ENCODE data around the gene TLR8. TPM values are rescaled to one million over a fixed set of nuclear protein-coding genes. Genes with fewer than 3 reads are reported as not detected.

Gene TLR8
- polyA plus RNA-seq, 1 donor from 2014 or later, result 0.20 TPM

GRCh38 chrX:12887767-12888166 is 18.7 kb upstream of the TLR8 start:
- peaks cover 3% of the 10 kb centered on the region for H3K36me3 Mint-ChIP-seq
- H3K4me3 Mint-ChIP-seq, result no peak overlapping the region
- peaks cover 23 to 37% (median 37%) of the 10 kb centered on the region in 3 donors for H3K4me1 Mint-ChIP-seq
- peaks cover 0 to 7% (median 2%) of the 10 kb centered on the region in 3 donors for H3K9me3 Mint-ChIP-seq
- H3K27ac Mint-ChIP-seq, result peak overlapping the region in 2 of 3 donors; percentile 28 to 54
- peaks cover 12% of the 10 kb centered on the region for H3K27me3 Mint-ChIP-seq

DNA sequence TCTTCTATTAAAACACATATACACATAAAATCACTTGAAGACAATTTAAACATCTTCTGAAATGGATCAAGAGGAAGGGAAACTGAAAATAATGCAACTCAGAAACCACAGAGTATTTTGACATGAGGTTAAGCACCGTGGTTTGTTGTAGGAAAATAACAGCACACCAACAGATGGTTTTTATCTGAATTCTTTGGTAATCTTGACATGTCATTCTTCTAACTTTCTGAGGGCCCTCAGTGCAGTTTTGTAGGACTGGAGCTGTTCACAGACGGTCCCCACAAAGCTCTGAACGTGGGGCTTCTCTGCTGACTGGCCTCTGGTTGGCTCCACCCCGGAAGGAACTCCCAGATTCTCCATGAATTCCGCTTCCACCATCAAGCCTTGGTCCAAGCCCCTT is 16.0 kb upstream of the TLR8 start:
- peaks cover 37 to 50% (median 47%) of the 10 kb centered on the region in 3 donors for H3K4me1 Mint-ChIP-seq
- peaks cover 0 to 3% (median 1%) of the 10 kb centered on the region in 3 donors for H3K9me3 Mint-ChIP-seq
- peak overlapping the region; percentile 65 to 88 (median 84) for H3K27ac Mint-ChIP-seq
- peak overlapping the region; percentile 42 to 91 (median 66) for H3K4me3 Mint-ChIP-seq
- peaks cover 1% of the 10 kb centered on the region for H3K36me3 Mint-ChIP-seq
- peaks cover 12% of the 10 kb centered on the region for H3K27me3 Mint-ChIP-seq

GRCh38 chrX:12891171-12891570 is 15.2 kb upstream of the TLR8 start:
- peak overlapping the region in 3 of 4 donors; percentile 63 to 91 (median 70) for H3K4me3 Mint-ChIP-seq
- H3K27me3 Mint-ChIP-seq, result peaks cover 12% of the 10 kb centered on the region
- peaks cover 0 to 3% (median 0%) of the 10 kb centered on the region in 3 donors for H3K9me3 Mint-ChIP-seq
- peak overlapping the region; percentile 32 to 88 (median 84) for H3K27ac Mint-ChIP-seq
- peaks cover 37 to 50% (median 47%) of the 10 kb centered on the region in 3 donors for H3K4me1 Mint-ChIP-seq
- peaks cover 1% of the 10 kb centered on the region for H3K36me3 Mint-ChIP-seq

- H3K36me3 Mint-ChIP-seq, result peaks cover 5% of the 10 kb centered on the region
- peak overlapping the region in 2 of 3 donors; percentile 18 to 70 for H3K27ac Mint-ChIP-seq
- no peaks in the 10 kb centered on the region for H3K9me3 Mint-ChIP-seq
- H3K27me3 Mint-ChIP-seq, result peaks cover 12% of the 10 kb centered on the region
- peak overlapping the region in 1 of 4 donors; percentile 20 for H3K4me3 Mint-ChIP-seq
- peaks cover 37 to 50% (median 49%) of the 10 kb centered on the region in 3 donors for H3K4me1 Mint-ChIP-seq
Measured at GRCh38 chrX:12891915-12892506, 14.4 kb upstream of the TLR8 start.

GRCh38 chrX:12892716-12893115 is 13.7 kb upstream of the TLR8 start:
- H3K36me3 Mint-ChIP-seq, result peaks cover 4% of the 10 kb centered on the region
- no peaks in the 10 kb centered on the region for H3K9me3 Mint-ChIP-seq
- H3K27me3 Mint-ChIP-seq, result peaks cover 12% of the 10 kb centered on the region
- peaks cover 37 to 50% (median 48%) of the 10 kb centered on the region in 3 donors for H3K4me1 Mint-ChIP-seq
- H3K4me3 Mint-ChIP-seq, result no peak overlapping the region
- peak overlapping the region in 1 of 3 donors; percentile 70 for H3K27ac Mint-ChIP-seq

DNA sequence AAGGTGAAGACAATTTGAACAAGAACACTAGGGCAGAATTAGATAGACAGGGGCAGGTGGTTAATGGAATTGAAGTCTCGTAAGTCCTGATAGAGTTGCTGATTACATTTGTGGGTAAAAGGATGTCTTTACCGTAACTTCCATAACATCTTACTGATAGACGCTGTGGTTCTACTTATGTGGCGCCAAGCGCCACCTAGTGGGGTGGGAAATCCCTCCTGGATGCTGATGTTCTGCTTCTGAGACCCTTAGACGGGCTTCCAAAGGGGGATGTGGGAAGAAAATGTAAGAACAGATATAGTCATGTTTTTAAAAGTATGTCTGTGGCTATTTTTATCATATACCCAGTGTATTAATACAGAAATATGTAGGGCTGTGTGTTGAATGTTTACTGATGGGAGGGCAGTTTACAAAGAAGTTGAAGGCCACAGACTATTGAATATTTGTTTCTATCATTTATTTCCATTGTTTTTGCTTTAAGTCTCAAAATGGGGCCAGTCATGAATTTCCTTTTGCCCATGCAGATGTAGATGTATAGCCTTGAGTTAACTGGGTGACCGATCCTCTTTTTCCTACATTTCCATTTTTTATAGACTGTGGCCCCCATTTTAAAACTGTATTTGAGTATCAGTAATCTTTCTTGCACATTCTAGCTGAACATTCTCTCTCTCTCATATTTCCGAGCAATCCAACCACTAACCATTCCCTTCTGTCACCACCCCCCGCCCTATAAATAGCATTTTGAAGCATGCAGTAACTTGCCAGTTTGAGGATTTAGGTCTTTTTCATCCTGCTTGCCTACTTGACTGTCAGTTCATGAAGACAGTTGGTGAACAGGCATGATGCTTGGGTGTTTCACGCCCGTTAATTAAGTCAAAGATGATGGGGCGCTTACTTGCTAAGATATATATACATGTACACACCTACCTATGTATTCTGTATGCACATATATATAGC is 12.1 kb upstream of the TLR8 start:
- H3K9me3 Mint-ChIP-seq, result peaks cover 0 to 2% (median 0%) of the 10 kb centered on the region in 3 donors
- H3K36me3 Mint-ChIP-seq, result peaks cover 3% of the 10 kb centered on the region
- peaks cover 17% of the 10 kb centered on the region for H3K27me3 Mint-ChIP-seq
- H3K4me3 Mint-ChIP-seq, result peak overlapping the region in 2 of 4 donors; percentile 1 to 67
- H3K27ac Mint-ChIP-seq, result peak overlapping the region in 1 of 3 donors; percentile 7
- H3K4me1 Mint-ChIP-seq, result peaks cover 34 to 42% (median 38%) of the 10 kb centered on the region in 3 donors

- Mint-ChIP-seq H3K4me3 (no peak overlapping the region), H3K36me3 (peaks cover 3% of the 10 kb centered on the region), H3K9me3 (peaks cover 0 to 2% (median 0%) of the 10 kb centered on the region in 3 donors), H3K27me3 (peaks cover 12% of the 10 kb centered on the region), H3K27ac (no peak overlapping the region), H3K4me1 (peaks cover 22 to 27% (median 23%) of the 10 kb centered on the region in 3 donors)
Measured at GRCh38 chrX:12895866-12896265, 10.6 kb upstream of the TLR8 start.

DNA sequence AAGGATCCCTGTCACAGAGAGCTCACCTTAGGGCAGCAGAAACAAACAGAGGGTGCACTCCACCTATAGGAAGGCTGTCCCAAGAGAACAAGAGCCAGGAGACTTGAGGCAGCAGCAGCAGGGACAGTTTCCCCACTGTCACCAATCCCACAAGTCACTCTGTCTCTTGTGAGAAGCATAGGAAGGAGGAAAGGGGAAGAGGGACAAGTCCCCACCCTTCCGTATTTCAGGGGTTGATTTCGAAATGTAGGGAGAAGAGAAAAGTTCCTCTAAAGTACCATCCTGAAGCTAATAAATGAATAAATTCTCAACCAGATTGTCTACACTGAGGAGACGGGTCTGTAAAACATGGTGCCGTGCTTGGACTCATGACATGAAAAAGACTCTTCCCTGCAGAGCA is 9.5 kb upstream of the TLR8 start:
- H3K4me1 Mint-ChIP-seq, result peaks cover 16 to 27% (median 21%) of the 10 kb centered on the region in 3 donors
- H3K27ac Mint-ChIP-seq, result no peak overlapping the region
- H3K4me3 Mint-ChIP-seq, result no peak overlapping the region
- H3K36me3 Mint-ChIP-seq, result peaks cover 3% of the 10 kb centered on the region
- H3K9me3 Mint-ChIP-seq, result peaks cover 0 to 2% (median 0%) of the 10 kb centered on the region in 3 donors
- H3K27me3 Mint-ChIP-seq, result peaks cover 11% of the 10 kb centered on the region

- peaks cover 5% of the 10 kb centered on the region for H3K27me3 Mint-ChIP-seq
- H3K4me1 Mint-ChIP-seq, result peaks cover 11 to 17% (median 12%) of the 10 kb centered on the region in 3 donors
- no peak overlapping the region for H3K27ac Mint-ChIP-seq
- H3K36me3 Mint-ChIP-seq, result peaks cover 3% of the 10 kb centered on the region
- no peak overlapping the region for H3K4me3 Mint-ChIP-seq
- peaks cover 0 to 2% (median 0%) of the 10 kb centered on the region in 3 donors for H3K9me3 Mint-ChIP-seq
Measured at GRCh38 chrX:12898073-12898472, 8.3 kb upstream of the TLR8 start.

DNA sequence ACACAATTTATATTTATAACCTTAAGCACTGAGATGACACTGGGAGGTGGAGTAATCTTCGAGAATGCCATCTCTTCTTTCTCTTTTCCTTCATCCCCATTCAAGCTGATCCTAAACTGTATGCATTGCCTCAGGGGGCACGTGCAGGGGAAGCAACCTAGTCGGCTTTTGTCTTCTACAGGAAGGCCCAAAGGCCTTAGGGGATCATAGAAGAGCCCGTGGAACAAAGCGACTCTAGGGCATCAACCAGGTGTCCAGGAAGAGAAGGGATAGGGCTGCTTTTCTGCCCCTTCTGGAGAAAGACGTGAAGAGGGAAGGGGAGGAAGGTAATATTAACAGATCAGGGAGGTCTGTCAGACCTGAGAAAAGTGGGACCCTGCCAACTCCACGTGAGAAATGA is 6.9 kb upstream of the TLR8 start:
- no peak overlapping the region for H3K4me3 Mint-ChIP-seq
- peaks cover 7% of the 10 kb centered on the region for H3K27me3 Mint-ChIP-seq
- peaks cover 1 to 4% (median 3%) of the 10 kb centered on the region in 3 donors for H3K4me1 Mint-ChIP-seq
- H3K9me3 Mint-ChIP-seq, result peaks cover 0 to 2% (median 0%) of the 10 kb centered on the region in 3 donors
- no peak overlapping the region for H3K27ac Mint-ChIP-seq
- H3K36me3 Mint-ChIP-seq, result peaks cover 3% of the 10 kb centered on the region

GRCh38 chrX:12901486-12901885 is 4.9 kb upstream of the TLR8 start:
- H3K27ac Mint-ChIP-seq, result no peak overlapping the region
- peaks cover 7% of the 10 kb centered on the region for H3K27me3 Mint-ChIP-seq
- H3K4me1 Mint-ChIP-seq, result peaks cover 1 to 4% (median 2%) of the 10 kb centered on the region in 3 donors
- peaks cover 0 to 2% (median 0%) of the 10 kb centered on the region in 3 donors for H3K9me3 Mint-ChIP-seq
- peak overlapping the region in 1 of 4 donors; percentile 4 for H3K4me3 Mint-ChIP-seq
- peaks cover 3% of the 10 kb centered on the region for H3K36me3 Mint-ChIP-seq

DNA sequence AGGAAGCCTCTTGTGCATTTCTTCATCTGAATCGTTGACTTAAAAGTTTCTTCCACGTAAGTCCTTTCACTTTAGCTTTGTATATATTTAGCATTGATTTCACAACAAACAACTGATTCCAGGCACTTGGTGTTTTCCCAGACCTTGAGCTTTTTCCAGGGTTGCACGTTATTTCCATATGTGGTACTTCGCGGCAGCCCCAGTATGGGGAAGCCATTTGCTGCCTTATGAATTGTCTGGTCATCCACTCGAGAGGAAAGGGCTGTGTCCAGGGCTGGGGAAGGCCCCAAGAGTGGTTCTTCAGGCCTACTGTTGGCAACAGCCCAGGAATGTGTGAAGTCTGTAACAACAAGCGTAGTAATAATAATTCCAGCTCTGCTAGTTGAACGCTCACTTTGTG is 2.8 kb upstream of the TLR8 start:
- Mint-ChIP-seq H3K4me1 (peaks cover 0 to 4% (median 1%) of the 10 kb centered on the region in 3 donors), H3K27me3 (peaks cover 4% of the 10 kb centered on the region), H3K9me3 (no peaks in the 10 kb centered on the region), H3K27ac (no peak overlapping the region), H3K4me3 (no peak overlapping the region), H3K36me3 (no peaks in the 10 kb centered on the region)

GRCh38 chrX:12910423-12911121 is 4.2 kb downstream of the TLR8 start:
- Mint-ChIP-seq H3K36me3 (no peaks in the 10 kb centered on the region), H3K27me3 (peaks cover 6% of the 10 kb centered on the region), H3K9me3 (no peaks in the 10 kb centered on the region), H3K4me3 (peak overlapping the region in 1 of 4 donors; percentile 4), H3K27ac (no peak overlapping the region), H3K4me1 (peaks cover 0 to 3% (median 2%) of the 10 kb centered on the region in 3 donors)

DNA sequence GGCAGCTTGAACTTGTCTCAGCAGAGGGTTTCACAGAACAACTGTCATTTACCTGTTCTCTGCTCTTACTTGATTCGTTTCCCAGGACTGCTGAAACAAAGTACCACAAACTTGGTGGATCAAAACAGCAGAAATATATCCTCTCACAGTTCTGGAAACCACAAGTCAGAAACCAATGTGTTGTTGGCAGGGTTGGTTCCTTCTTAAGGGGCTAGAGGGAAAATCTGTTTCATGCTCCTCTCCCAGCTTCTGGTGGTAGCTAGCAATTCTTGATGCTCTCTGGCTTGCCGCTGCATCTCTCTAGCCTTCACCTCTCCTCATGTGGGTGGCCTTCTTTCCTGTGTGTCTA is 4.7 kb downstream of the TLR8 start:
- peaks cover 0 to 3% (median 2%) of the 10 kb centered on the region in 3 donors for H3K4me1 Mint-ChIP-seq
- no peak overlapping the region for H3K4me3 Mint-ChIP-seq
- H3K27me3 Mint-ChIP-seq, result peaks cover 6% of the 10 kb centered on the region
- H3K36me3 Mint-ChIP-seq, result no peaks in the 10 kb centered on the region
- H3K27ac Mint-ChIP-seq, result no peak overlapping the region
- no peaks in the 10 kb centered on the region for H3K9me3 Mint-ChIP-seq

All from IgD-negative memory B cell (primary cell).